Gastroesophageal sphincter (tissue), 4 donors: ENCODE results near the gene VSTM2L. TPM values are rescaled to one million over a fixed set of nuclear protein-coding genes. Genes with fewer than 3 reads are reported as not detected.

ENCODE experiments used
- ATAC-seq: fragments of 150-250 bp; one replicate; pipeline ENCODE4 v1.9.1; 2016; ENCODE audit warnings: mild to moderate bottlenecking, moderate library complexity
- H3K27ac ChIP-seq, 4 donors: fragments of 200-600 bp; sonication (generic) in 3 of 4; 1 replicate in 3 of 4; 2 replicates in 1 of 4; pipeline ENCODE4 v1.5.1; 2016 to 2019
- H3K27me3 ChIP-seq: fragments of 200-600 bp; sonication (generic); one replicate; pipeline ENCODE4 v1.5.1; 2019
- H3K36me3 ChIP-seq, 2 donors: fragments of 200-600 bp; sonication (generic); one replicate each; pipeline ENCODE4 v1.5.1; 2019; ENCODE audit warnings: control low read depth in 1 of 2
- H3K4me1 ChIP-seq, 3 donors: fragments of 200-600 bp; sonication (generic); 1 replicate in 2 of 3; 2 replicates in 1 of 3; pipeline ENCODE4 v1.5.1; 2016 to 2019; ENCODE audit warnings: control low read depth in 2 of 3
- H3K4me3 ChIP-seq, 2 donors: fragments of 200-600 bp; sonication (generic); one replicate each; pipeline ENCODE4 v1.5.1; 2019; ENCODE audit warnings: mild to moderate bottlenecking in 1 of 2, moderate library complexity in 1 of 2
- H3K9me3 ChIP-seq, 3 donors: fragments of 200-600 bp; sonication (generic); one replicate each; pipeline ENCODE4 v1.5.1; 2017 to 2019; ENCODE audit warnings: control low read depth in 2 of 3
- CTCF ChIP-seq, 4 experiments: fragments of 200-600 bp in 2 of 4; fragments of 450-650 bp in 2 of 4; sonication (generic) in 1 of 4; IDR thresholded peaks; one replicate each; pipeline ENCODE4 v1.5.1; 2017 to 2019; ENCODE audit warnings: antibody characterized with exemption in 4 of 4, mild to moderate bottlenecking in 2 of 4, moderate library complexity in 2 of 4
- EP300 ChIP-seq: sonication (generic); formaldehyde crosslinking; IDR thresholded peaks from one replicate; pipeline ENCODE4 v1.6.1; 2017; ENCODE audit warnings: antibody characterized with exemption, mild to moderate bottlenecking
- POLR2A ChIP-seq, 2 donors: fragments of 450-650 bp; IDR thresholded peaks; one replicate each; pipeline ENCODE4 v1.6.1; 2017; ENCODE audit warnings: antibody characterized with exemption in 2 of 2, mild to moderate bottlenecking in 2 of 2, moderate library complexity in 1 of 2
- POLR2AphosphoS5 ChIP-seq: sonication (generic); formaldehyde crosslinking; IDR thresholded peaks from one replicate; pipeline ENCODE4 v1.6.1; 2017; ENCODE audit warnings: antibody characterized with exemption
- WGBS, 2 donors: methylation state at CpG; one replicate each; pipeline ENCODE4 v1.1.5; 2018; ENCODE audit warnings: low coverage in 1 of 2; 5-methylcytosine and 5-hydroxymethylcytosine counted together
- total RNA-seq, 4 donors: library from RNA; depleted of rRNA; stranded (reverse); fragments of >200 nt; gene quantifications; one replicate each; pipeline ENCODE4 v1.1.0, GENCODE V29; 2016

Gene VSTM2L
- total RNA-seq, 4 donors from 2014 or later = 0.94 to 8.5 (median 7.0) TPM

GRCh38 chr20:37918035-37918434 lies 15.1 kb downstream of the VSTM2L start:
- Histone ChIP-seq H3K27ac (no peak overlapping the region), H3K4me3 (no peak overlapping the region), H3K36me3 (no peaks in the 10 kb centered on the region), H3K4me1 (peaks cover 0 to 29% (median 14%) of the 10 kb centered on the region in 3 donors), H3K27me3 (peaks cover 36% of the 10 kb centered on the region), H3K9me3 (no peaks in the 10 kb centered on the region)
- WGBS, 2 donors = 83 to 100% methylated on average over 1 to 3 of the region's 6 CpGs
- no peak for TF ChIP-seq EP300
- TF ChIP-seq POLR2AphosphoS5 = no peak
- TF ChIP-seq CTCF (IDR thresholded peaks at IDR 0.05) = no peak
- no peak for TF ChIP-seq POLR2A (IDR thresholded peaks at IDR 0.05)
- no peak for ATAC-seq

- TF ChIP-seq CTCF (IDR thresholded peaks at IDR 0.05) (no peak), EP300 (no peak), POLR2AphosphoS5 (no peak), POLR2A (IDR thresholded peaks at IDR 0.05) (no peak)
- no peaks in the 10 kb centered on the region for H3K9me3 ChIP-seq
- 60 to 68% methylated on average over 1 to 3 of the region's 5 CpGs for WGBS, 2 donors
- H3K27ac ChIP-seq = no peak overlapping the region
- ATAC-seq = no peak
- no peak overlapping the region for H3K4me3 ChIP-seq
- H3K27me3 ChIP-seq = peaks cover 24% of the 10 kb centered on the region
- H3K4me1 ChIP-seq = peaks cover 0 to 26% (median 13%) of the 10 kb centered on the region in 3 donors
- H3K36me3 ChIP-seq = no peaks in the 10 kb centered on the region
Measured at GRCh38 chr20:37919389-37920040, 16.6 kb downstream of the VSTM2L start.

GRCh38 chr20:37920270-37920669 lies 17.3 kb downstream of the VSTM2L start:
- TF ChIP-seq CTCF (IDR thresholded peaks at IDR 0.05) = no peak
- TF ChIP-seq POLR2A (IDR thresholded peaks at IDR 0.05) = no peak
- TF ChIP-seq POLR2AphosphoS5 = no peak
- no peak for TF ChIP-seq EP300
- Histone ChIP-seq H3K27me3 (peaks cover 18% of the 10 kb centered on the region), H3K9me3 (no peaks in the 10 kb centered on the region), H3K27ac (no peak overlapping the region), H3K4me3 (no peak overlapping the region), H3K36me3 (no peaks in the 10 kb centered on the region), H3K4me1 (peaks cover 0 to 19% (median 5%) of the 10 kb centered on the region in 3 donors)
- 88% methylated on average over 1 of the region's 6 CpGs; no CpG with 5 or more reads in 1 of the 2 donors for WGBS, 2 donors
- ATAC-seq = no peak

GRCh38 chr20:37920679-37921322 lies 17.9 kb downstream of the VSTM2L start:
- WGBS, 2 donors = no CpG with 5 or more reads among the region's 1 CpG

More at GRCh38 chr20:37920679-37921322, 17.9 kb downstream of the VSTM2L start:
- H3K27me3 ChIP-seq = peaks cover 13% of the 10 kb centered on the region
- ATAC-seq = no peak
- no peaks in the 10 kb centered on the region for H3K36me3 ChIP-seq
- H3K4me1 ChIP-seq = peaks cover 0 to 14% (median 5%) of the 10 kb centered on the region in 3 donors
- no peak for TF ChIP-seq EP300
- TF ChIP-seq CTCF (IDR thresholded peaks at IDR 0.05) = no peak
- TF ChIP-seq POLR2A (IDR thresholded peaks at IDR 0.05) = no peak
- TF ChIP-seq POLR2AphosphoS5 = no peak
- no peak overlapping the region for H3K4me3 ChIP-seq
- H3K9me3 ChIP-seq = no peaks in the 10 kb centered on the region
- no peak overlapping the region for H3K27ac ChIP-seq
